GM21723 (cell line): ENCODE data around the gene SRPK1.
"Not testable (repeated sequence)": the region's sequence is repeated elsewhere in the genome, so short reads cannot be mapped to it uniquely, and the experiment has no call there.

Experiments
- ATAC-seq: cut with Tn5 transposase; IDR thresholded peaks from one replicate; pipeline ENCODE4 v1.9.1; 2021; ENCODE audit warnings: mild to moderate bottlenecking, moderate library complexity; ENCODE audit not compliant: unreplicated experiment

The SRPK1 gene

GRCh38 chr6:35920793-35921732, at the start of gene SRPK1:
Gene SRPK1 (minus strand): TSS chr6:35921098. CDS start chr6:35921056, 42 bp downstream.
- peak; percentile 82 for ATAC-seq

DNA sequence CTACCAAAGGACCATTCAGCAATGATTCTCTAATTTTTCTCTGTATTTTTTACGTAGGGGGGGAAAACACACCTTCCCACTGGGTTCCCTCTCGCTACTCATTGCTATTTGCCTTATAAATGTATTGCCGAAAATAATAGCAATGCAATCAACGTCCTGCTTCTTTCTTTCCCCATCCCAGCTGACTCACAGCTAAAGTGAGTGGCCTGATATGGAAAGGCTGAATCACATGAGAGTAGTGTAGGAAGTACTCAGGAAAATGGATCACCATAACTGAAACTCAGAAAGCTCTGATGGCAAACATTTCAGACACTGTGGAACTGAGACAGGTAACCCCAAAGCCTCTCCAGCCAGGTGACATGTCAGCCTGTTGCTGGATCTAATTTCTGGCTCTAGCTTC, 49.3 kb upstream of the SRPK1 start:
- no peak for ATAC-seq

DNA sequence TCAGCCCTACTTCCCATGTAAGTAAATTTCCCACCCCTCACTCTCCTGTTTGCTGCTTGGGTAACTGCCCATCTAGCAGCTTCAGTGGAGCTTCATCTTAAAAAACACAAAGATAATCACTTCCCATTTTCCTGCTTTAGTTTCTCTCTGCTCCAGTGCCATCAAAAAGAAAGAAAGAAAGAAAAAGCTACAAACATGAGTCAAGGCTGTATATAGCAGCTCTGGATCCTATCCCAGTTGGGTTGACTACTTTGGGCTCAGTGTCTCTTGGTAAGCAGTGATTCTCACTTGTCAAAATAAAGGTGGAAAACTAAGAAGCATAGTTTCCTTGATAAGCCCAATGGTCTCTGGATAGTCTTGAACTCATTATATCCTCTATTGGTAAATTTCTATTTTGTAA, 48.7 kb upstream of the SRPK1 start:
- no peak for ATAC-seq

DNA sequence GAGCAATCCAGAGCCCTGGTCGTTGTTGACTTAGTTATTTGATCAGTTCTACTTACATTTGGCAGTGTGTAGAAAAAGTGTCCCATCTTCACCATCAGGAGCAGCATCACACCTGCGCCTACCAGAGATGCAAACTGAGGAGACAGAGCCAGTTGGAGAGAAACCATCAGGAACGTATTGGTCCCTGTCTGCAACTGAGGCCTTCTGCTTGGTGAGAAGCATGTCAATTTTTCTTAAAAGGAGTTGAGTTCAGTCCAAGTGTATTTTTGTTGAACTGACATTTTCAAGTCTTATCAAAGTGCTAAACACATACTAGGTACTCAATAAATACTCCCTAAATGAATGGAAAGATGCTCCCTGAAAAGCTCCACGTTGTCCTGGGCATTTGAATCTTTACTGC, 47.9 kb upstream of the SRPK1 start:
- ATAC-seq: no peak

GRCh38 chr6:35967076-35967774, 46.3 kb upstream of the SRPK1 start:
- ATAC-seq: no peak

- no peak for ATAC-seq
Measured at GRCh38 chr6:35962779-35963560, 42.1 kb upstream of the SRPK1 start.

- no peak for ATAC-seq
Measured at GRCh38 chr6:35960187-35960586, 39.3 kb upstream of the SRPK1 start.

DNA sequence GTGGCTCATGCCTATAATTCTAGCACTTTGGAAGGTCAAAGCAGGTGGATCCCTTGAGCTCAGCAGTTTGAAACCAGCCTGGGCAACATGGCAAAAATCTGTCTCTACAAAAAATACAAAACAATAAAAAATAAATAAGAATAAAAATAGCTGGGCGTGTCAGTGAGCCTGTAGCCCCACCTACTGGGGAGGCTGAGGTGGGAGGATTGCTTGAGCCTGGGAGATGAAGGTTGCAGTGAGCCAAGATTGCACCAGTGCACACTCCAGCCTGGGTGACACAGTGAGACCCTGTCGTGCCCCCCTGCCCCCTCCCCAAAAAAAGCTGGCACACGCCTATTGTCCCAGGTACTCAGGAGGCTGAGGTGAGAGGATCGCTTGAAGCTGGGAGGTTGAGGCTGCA, 35.1 kb upstream of the SRPK1 start:
- ATAC-seq: no peak

GRCh38 chr6:35955521-35955920, 34.6 kb upstream of the SRPK1 start:
- ATAC-seq: no peak

GRCh38 chr6:35955071-35955470, 34.2 kb upstream of the SRPK1 start:
- no peak for ATAC-seq

DNA sequence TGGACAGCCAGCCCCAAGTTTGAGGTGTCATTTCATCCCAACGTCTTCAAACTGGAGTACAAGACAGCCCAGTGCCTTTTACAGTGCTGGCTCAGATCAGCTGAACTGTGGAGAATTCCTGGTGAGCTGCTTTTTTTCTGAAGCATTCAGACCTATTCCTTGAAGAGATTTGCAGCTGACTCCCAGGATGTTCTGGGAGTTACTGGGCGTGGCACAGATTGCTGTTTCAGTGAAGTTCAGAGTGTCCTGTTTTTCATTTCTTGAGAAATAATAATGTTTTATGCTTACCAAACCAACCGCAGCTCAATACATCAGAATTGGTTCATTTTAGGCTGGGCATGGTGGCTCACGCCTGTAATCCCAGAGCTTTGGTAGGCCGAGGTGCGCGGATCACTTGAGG, 33.4 kb upstream of the SRPK1 start:
- no peak for ATAC-seq

DNA sequence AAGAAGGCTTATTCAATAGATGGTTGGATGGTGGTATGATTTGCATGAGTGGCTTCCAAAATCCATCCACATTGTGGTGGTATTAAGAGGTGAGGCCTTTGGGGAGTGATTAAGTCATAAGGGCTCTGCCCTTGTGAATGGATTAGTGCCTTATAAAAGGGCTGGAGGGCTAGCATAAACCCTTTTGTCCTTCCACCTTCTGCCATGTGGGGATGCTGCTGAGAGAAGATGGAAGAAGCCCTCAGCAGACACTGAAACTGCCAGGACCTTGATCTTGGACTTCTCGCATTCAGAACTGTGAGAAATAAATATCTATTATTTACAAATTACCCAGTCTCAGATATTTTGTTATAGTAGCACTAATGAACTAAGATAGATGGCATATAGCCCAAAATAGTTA, 27.8 kb upstream of the SRPK1 start:
- no peak for ATAC-seq

- no peak for ATAC-seq
Measured at GRCh38 chr6:35945650-35946025, 24.7 kb upstream of the SRPK1 start.

DNA sequence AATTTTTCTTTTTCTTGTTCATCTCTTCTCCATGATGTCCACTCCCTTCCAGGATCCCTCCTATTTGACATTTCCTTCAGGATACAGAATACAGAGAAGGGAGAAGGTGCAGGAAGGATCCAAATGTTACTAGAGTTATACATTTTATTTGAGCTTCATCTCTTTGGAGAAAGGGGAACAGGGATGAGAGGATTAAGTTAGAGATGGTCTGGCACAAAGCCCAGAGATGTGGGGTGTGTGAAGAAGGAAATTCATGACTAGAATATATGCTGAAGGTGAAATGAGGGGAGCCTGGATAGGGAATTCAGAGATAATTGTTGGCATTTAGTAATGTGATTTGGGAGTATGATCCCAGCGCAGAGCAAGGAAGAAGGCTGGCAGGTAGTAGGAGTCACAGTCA, 22.5 kb upstream of the SRPK1 start:
- ATAC-seq: no peak

GRCh38 chr6:35942355-35942754, 21.5 kb upstream of the SRPK1 start:
- ATAC-seq: no peak

DNA sequence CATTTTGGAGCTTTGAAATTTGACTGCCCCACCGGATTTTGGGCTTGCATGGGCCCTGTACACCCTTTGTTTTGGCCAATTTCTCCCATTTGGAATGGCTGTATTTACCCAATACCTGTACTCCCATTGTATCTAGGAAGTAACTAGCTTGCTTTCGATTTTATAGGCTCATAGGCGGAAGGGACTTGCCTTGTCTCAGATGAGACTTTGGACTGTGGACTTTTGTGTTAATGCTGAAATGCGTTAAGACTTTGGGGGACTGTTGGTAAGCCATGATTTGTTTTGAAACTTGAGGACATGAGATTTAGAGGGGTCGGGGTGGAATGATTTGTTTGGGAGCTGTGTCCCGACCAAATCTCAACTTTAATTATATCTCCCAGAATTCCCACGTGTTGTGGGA, 20.3 kb upstream of the SRPK1 start:
- ATAC-seq: not testable (repeated sequence)

DNA sequence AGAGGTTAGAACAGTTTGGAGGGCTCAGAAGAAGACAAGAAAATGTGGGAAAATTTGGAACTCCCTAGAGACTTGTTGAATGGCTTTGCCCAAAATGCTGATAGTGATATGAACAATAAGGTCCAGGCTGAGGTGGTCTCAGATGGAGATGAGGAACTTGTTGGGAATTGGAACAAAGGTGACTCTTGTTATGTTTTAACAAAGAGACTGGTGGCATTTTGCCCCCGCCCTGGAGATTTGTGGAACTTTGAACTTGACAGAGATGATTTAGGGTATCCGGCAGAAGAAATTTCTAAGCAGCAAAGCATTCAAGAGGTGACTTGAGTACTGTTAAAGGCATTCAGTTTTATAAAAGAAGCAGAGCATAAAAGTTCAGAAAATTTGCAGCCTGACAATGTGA, 19.1 kb upstream of the SRPK1 start:
- not testable (repeated sequence) for ATAC-seq

- not testable (repeated sequence) for ATAC-seq
Measured at GRCh38 chr6:35939259-35939658, 18.4 kb upstream of the SRPK1 start.

- ATAC-seq: no peak
Measured at GRCh38 chr6:35936681-35937359, 15.9 kb upstream of the SRPK1 start.

GRCh38 chr6:35935469-35935868, 14.6 kb upstream of the SRPK1 start:
- ATAC-seq: no peak

DNA sequence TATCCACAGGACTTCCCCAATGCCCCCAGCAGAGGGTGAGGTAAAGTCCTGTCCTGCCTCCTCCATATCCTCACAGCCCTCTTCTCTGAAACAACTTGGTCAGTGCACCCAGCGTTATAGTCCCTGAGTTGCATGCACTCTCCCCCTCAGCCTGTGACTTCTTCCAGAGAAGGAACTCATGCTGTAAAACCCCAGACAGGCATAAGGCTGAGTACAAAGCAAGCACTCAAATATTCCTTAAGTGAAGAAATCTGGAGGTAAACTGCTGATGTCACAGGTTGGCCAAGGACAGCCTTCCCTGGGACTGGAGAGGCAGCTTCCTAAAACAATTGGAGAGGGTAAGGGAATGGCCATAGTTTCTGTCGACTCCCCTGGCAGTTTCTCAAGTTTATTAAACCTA, 12.9 kb upstream of the SRPK1 start:
- no peak for ATAC-seq
